Brain pericyte (primary cell): Measurements from ENCODE around the gene PRSS12.

ENCODE experiments used
- DNase-seq: peaks from one replicate; pipeline ENCODE4 v3.0.0-alpha.2; 2012; ENCODE audit warnings: low read depth, low spot score

The PRSS12 gene

GRCh38 chr4:118356731-118357130 is 3.9 kb upstream of the PRSS12 start:
- no peak for DNase-seq

GRCh38 chr4:118356111-118356510 is 3.3 kb upstream of the PRSS12 start:
- DNase-seq: no peak

- DNase-seq: no peak
These were observed 2.1 kb upstream of the PRSS12 start for GRCh38 chr4:118354913-118355312.

- DNase-seq: no peak
These were observed 779 bp upstream of the PRSS12 start for GRCh38 chr4:118353534-118354030.

GRCh38 chr4:118351851-118352827 is 664 bp downstream of the PRSS12 start:
- no peak for DNase-seq

GRCh38 chr4:118350961-118351360 is 1.8 kb downstream of the PRSS12 start:
- DNase-seq: no peak

- no peak for DNase-seq
These were observed 3.9 kb downstream of the PRSS12 start for GRCh38 chr4:118348886-118349285.

- DNase-seq: no peak
These were observed 6.3 kb downstream of the PRSS12 start for GRCh38 chr4:118346495-118346894.

GRCh38 chr4:118345813-118346212 is 7.0 kb downstream of the PRSS12 start:
- no peak for DNase-seq

DNA sequence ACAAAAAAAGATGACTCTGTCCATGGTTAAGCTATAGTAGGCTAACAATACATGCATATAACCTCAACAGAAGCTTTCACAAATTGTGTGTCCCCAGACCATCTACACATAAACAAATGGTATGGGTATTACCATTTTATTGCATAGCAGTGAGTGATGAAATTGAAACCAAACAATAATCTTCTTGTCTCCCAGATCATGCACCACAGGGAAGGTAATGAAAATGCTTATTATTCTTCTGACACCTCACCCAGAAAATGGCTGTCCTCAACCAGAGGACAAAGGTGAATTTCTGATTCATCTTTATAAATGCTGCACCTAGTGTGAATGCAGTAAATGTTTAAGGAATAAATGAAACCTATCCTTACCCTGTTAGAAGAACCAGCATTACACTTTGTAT is 8.0 kb downstream of the PRSS12 start:
- DNase-seq: no peak

DNA sequence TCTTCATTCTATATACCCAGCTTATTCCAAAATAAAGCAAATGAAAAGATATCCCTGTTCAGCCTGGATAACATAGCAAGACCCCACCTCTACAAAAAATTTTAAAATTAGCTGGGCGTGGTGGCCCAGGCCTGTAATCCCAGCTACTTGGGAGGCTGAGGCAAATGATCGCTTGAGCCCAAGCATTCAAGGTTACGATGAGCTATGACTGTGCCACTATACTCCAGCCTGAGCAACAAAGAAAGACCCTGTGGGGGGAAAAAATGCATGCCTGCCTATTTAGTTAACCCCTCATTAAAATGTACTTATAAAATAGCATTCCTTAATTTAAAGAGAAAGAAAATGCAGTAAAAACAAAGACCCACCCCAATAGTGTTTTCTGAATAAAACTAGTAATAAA is 9.3 kb downstream of the PRSS12 start:
- no peak for DNase-seq

DNA sequence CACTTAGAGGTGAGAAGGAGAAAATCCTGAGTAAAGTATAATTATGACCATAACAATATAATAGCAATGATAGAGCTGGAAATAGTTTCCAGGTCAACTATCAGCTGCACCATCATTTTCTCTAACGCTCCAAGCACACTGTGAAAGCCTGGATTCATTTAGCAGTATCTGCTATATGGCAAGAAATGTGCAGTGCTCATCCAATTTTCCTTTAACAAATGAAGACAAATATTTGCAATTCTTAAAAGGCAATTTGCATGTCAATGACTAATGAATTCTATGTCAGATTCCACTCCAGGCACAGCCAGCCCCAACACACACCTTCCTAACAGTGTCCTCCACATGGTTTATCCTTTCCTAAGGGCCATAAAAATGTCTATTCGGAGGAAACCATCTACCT is 12.7 kb downstream of the PRSS12 start:
- no peak for DNase-seq

DNA sequence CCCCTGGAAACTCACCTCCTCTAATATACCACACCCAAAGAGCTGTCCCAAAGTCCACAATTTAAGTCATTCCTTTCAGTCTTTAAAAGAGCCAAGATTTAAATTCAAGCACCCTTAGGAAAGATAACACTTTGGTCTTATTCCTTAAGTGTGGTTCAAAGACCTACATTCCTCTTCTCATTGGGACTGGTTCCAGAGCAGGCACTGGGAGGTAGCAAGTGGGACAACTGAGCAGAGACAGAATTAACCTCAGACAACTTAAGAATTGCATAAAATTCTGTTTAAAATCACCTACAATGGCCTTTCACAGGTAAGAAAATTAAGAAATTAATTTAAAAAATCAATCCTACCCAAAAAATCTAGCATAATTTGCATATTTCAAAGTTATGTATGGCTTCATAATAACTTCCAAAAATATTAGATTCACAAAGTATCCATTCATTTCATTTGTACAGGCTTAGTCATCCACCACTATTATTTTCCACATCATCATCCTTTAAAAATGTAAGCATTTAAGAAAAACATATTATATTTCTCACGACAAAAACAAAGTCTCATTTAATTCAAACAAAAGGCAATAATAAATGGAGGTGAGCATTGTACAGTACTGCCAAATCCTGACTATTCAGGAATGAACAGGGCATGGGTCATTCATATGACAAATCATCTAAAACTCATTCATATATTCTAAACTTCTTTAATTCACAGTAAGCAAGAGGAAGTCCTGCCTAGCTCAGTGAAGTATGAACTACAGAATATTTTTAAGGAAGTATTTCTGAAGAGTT is 13.6 kb downstream of the PRSS12 start:
- DNase-seq: no peak

GRCh38 chr4:118338518-118338917 is 14.3 kb downstream of the PRSS12 start:
- DNase-seq: no peak

DNA sequence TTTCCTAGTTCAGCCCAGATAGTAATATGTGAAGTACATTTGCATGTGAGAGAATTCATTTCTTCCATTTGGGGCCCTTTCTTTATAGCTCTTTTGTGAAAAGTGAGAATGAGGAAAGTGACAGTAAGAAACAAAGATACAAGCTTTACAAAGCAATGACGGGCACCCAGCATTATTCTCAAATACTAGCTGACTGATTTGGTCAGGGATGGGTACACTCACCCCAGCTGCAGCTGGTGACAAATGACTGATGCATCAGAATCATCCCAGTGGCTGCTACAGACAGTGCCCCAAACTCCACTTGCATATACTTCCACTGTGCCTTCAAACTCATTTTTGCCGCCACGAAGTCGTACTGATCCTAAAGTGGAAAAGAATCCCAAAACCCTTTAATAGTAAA is 14.8 kb downstream of the PRSS12 start:
- DNase-seq: no peak

DNA sequence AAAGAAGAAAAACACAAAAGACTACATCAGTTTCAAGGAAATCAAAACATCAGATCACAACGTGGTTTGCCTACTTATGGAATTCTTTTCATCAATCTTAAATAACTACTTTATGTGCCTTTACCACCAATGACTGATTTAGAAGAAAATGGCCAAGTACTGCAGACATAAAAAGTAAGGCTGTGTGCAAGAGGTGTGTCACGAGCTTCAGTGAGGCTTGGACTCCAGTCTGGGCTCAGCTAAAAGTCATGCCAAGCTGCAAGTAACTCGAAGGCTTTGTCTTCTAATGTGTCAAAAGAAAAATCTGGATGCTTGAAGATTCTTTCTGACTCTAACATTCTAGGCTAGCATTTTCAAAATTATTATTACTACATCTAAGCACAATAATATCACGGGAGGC is 17.0 kb downstream of the PRSS12 start:
- no peak for DNase-seq

DNA sequence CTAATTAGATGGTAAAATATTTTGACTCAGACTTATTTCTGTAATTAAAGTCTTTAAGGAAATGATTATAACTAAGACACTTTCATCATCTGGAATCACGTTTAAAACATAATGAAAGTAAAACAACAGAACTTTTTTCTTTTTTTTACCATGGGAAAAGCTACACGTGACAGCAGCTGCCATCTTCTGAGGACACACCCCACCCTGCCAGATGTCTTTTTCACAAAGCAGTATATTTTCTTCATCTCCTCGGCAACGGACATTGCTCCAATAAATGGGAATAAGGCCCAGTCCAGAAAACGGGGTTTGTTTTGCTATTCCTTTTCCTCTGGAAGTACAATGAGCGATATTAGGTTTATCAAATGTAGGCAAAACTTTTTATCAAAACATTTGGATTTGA is 17.5 kb downstream of the PRSS12 start:
- DNase-seq: no peak

DNA sequence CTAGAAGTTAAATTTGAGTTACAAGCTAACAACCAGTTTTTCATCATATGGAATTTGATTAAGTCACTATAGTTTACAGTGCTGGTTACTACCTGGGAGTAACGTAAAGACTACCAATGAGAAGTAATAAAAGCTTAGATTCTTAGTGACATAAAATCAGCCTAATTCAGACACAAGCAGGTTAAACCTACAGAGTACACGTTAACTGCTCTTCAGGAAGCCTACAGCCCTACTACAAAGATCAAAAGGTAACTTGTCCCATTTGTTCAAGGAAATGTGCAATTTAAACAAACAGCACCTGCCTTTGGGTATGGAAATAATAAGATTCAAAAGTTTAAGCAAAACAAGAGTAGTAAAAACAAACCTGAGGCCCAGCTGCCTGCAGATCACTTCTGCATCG is 21.5 kb downstream of the PRSS12 start:
- DNase-seq: no peak

DNA sequence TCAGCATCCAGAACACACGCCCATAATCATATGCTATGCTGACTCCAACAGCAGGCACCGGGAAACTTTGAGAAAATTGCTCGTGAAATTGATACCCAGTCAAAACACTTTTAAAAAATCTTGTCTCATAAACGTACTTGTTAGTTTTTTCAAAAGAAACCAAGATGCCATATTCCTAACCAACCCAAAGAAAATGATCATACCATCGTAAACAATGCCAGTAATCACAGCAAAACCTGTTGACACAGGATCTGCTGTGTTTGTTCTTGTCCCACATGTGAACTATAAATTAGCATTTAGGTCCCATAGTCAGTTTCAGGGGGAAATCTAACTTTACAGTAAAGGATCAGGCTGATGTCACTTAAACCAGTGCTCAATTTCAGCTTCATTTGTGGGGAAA is 23.0 kb downstream of the PRSS12 start:
- no peak for DNase-seq

- no peak for DNase-seq
These were observed 25.1 kb downstream of the PRSS12 start for GRCh38 chr4:118327554-118328241.

- no peak for DNase-seq
These were observed 26.2 kb downstream of the PRSS12 start for GRCh38 chr4:118326585-118326984.

DNA sequence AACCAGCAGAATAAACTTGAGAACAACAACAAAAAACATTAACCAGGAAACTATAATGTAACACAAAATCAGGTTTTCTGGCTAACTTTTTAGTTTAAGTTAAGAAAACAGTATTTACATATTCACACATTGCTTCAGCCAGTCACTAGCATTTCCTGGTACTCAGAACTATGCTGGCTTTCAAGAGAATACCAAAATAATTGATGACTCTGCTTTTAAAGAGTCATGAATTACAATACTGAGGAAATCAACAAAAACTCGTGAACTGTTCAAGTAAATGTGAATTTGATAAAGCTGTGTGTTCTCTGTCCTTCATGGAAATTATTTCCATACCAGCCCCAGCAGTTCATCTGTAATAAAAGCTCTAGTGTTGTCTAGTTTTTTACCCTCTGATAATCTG is 27.4 kb downstream of the PRSS12 start:
- no peak for DNase-seq
